ENCODE results near the gene CYP11A1.

Gene CYP11A1

DNA sequence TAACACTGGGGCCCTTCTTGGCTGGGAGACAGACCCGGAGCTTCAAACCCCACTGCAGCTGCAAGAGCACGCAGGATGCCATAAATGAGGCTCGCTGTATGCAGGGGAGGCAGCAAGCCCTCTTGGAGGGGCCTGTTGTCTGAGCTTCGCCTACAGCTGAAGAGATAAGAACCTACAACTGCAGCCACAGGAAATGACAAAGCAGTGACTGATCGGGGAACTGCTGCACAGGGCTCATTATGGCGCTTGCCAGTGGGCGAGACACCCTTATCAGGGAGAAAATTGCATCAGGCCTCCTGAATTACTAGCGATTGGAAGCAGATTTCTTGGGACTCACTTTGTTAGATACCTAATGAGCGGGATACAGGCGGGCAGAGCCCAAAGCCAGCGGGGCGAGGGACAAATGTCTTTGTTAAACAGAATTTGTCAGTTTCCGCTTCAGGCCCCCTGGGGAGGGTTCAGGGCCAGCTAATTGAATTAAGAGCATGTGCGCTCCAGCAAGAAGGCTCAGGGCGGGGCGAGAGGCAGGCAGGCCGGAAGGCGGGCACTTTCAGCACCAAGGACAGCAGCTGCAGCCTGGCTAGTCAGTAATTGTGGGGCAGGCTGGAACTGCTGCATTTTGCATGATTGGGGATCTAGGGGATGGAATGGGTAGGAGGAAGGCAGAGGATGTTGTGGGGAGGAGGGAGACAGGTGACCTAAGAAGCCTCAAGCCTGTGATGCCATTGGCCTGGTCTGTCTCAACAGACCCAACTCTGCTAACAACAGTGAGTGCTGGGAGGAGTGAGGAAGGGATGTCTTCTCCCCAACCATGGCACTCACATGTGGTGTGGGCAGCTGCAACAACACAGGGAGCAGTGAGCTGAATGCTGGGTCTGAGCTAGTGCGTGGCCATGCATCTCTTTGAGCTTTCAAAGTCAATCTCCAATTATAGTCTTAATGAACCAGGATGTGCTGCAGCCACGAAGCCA lies 76.1 kb downstream of the CYP11A1 start:
- TF ChIP-seq, protein P1, sequence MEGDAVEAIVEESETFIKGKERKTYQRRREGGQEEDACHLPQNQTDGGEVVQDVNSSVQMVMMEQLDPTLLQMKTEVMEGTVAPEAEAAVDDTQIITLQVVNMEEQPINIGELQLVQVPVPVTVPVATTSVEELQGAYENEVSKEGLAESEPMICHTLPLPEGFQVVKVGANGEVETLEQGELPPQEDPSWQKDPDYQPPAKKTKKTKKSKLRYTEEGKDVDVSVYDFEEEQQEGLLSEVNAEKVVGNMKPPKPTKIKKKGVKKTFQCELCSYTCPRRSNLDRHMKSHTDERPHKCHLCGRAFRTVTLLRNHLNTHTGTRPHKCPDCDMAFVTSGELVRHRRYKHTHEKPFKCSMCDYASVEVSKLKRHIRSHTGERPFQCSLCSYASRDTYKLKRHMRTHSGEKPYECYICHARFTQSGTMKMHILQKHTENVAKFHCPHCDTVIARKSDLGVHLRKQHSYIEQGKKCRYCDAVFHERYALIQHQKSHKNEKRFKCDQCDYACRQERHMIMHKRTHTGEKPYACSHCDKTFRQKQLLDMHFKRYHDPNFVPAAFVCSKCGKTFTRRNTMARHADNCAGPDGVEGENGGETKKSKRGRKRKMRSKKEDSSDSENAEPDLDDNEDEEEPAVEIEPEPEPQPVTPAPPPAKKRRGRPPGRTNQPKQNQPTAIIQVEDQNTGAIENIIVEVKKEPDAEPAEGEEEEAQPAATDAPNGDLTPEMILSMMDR (IDR thresholded peaks at IDR 0.05) = no peak

GRCh38 chr15:74290645-74291044 lies 76.8 kb downstream of the CYP11A1 start:
- TF ChIP-seq, protein P1 (IDR thresholded peaks at IDR 0.05) = no peak

GRCh38 chr15:74289671-74290070 lies 77.8 kb downstream of the CYP11A1 start:
- TF ChIP-seq, protein P1 (IDR thresholded peaks at IDR 0.05) = no peak
